ENCODE measurements around the gene COMMD7.

The COMMD7 gene
- long read RNA-seq, donor 1, transcript COMMD7-201 (9 exons, 1,900 nt), result major isoform, 36 of 42 reads
- long read RNA-seq, donor 1, transcript COMMD7-202 (9 exons, 1,343 nt), result minor isoform, 6 of 42 reads
- long read RNA-seq, donor 1, partial matches to known transcripts, result 0 of 42 reads
- long read RNA-seq, donor 1, other reads (novel, unspliced or antisense), result 0 of 42 reads
- long read RNA-seq, donor 2, transcript COMMD7-201 (9 exons, 1,900 nt), result major isoform, 20 of 39 reads
- long read RNA-seq, donor 2, partial matches to known transcripts, result 16 of 39 reads
- long read RNA-seq, donor 2, other reads (novel, unspliced or antisense), result 0 of 39 reads
- long read RNA-seq, donor 3, transcript COMMD7-201 (9 exons, 1,900 nt), result major isoform, 16 of 23 reads
- long read RNA-seq, donor 3, partial matches to known transcripts, result 7 of 23 reads
- long read RNA-seq, donor 3, other reads (novel, unspliced or antisense), result 0 of 23 reads
- long read RNA-seq, donor 4, transcript COMMD7-201 (9 exons, 1,900 nt), result major isoform, 21 of 21 reads
- long read RNA-seq, donor 4, partial matches to known transcripts, result 0 of 21 reads
- long read RNA-seq, donor 4, other reads (novel, unspliced or antisense), result 0 of 21 reads
- long read RNA-seq, donor 5, transcript COMMD7-202 (9 exons, 1,343 nt), result minor isoform, 8 of 38 reads
- long read RNA-seq, donor 5, transcript COMMD7-201 (9 exons, 1,900 nt), result major isoform, 22 of 38 reads
- long read RNA-seq, donor 5, partial matches to known transcripts, result 8 of 38 reads
- long read RNA-seq, donor 5, other reads (novel, unspliced or antisense), result 0 of 38 reads
- long read RNA-seq, donor 6, transcript COMMD7-201 (9 exons, 1,900 nt), result major isoform, 30 of 44 reads
- long read RNA-seq, donor 6, transcript COMMD7-202 (9 exons, 1,343 nt), result minor isoform, 5 of 44 reads
- long read RNA-seq, donor 6, partial matches to known transcripts, result 9 of 44 reads
- long read RNA-seq, donor 6, other reads (novel, unspliced or antisense), result 0 of 44 reads
- long read RNA-seq, donor 7, transcript COMMD7-201 (9 exons, 1,900 nt), result major isoform, 47 of 52 reads
- long read RNA-seq, donor 7, transcript COMMD7-202 (9 exons, 1,343 nt), result minor isoform, 5 of 52 reads
- long read RNA-seq, donor 7, partial matches to known transcripts, result 0 of 52 reads
- long read RNA-seq, donor 7, other reads (novel, unspliced or antisense), result 0 of 52 reads
- long read RNA-seq, donor 8, transcript COMMD7-201 (9 exons, 1,900 nt), result major isoform, 21 of 23 reads
- long read RNA-seq, donor 8, partial matches to known transcripts, result 0 of 23 reads
- long read RNA-seq, donor 8, other reads (novel, unspliced or antisense), result 0 of 23 reads

DNA sequence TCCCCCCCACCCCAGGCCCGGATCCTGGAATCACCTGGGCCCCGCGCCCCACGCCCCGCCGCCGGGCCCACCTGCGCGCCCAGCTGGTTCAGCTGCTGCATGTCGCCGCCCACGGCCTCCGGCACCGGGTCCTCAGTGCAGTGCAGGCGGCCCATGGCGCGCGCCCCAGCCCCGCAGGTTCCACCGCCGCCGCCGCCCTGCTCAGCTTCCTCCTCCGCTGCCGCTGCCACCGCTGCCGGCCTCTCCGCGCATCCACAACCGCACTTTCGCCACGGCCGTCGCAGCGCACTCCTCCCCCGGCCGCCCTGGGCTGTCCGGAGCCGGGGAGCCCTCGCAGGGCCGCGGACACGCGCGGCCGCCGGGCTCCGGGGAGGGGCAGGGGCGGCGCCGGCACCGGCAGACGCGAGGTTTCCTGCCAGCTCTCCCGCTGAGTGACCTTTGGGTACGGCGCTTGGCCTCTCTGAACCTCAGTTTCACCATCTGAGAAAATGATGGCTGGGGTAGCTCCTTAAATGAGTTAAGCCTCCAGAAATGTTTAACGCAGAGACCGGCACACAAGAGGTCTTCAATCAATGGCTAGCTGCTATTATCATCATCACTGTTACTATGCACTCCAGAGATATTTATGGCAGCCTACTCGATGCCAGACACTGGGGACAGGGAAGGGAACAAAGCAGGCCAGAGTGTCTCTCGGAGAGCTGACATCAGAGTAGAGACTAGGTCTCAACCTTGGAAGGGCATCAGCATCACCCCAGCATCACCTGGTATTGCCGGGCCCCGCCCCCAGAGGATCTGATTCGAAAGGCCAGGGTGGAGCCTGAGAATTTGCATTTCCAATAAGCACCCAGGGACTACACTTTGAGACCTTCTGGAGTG is at the start of gene COMMD7:
Gene COMMD7, minus strand, starts transcription at position 231 of the 876 bp plus-strand sequence. Its CDS starts 76 bp downstream, at position 155.
- DNase-seq, result peak; percentile 68

GRCh38 chr20:32792731-32793458 is 49.6 kb upstream of the COMMD7 start:
- no peak for DNase-seq

DNA sequence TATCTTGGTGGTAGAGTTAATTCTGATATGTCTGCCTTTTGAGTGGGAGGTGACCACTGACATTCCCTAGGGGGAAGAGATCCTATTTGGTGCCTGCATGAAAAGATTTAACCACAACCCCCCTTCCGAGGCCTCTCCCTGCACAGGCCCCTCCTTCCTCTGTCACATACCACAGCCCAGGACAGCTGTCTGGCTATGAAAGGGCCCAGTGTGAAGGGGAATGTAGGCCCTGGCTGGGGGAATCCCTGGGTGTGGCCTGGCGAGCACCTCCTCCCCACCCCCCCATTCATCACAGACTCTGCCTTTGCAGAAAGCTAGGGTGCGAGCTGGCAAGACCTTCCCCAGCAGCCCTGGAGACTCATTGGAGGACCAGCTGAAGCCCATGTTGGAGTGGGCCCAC is 49.0 kb upstream of the COMMD7 start:
- DNase-seq, result peak; percentile 14

DNA sequence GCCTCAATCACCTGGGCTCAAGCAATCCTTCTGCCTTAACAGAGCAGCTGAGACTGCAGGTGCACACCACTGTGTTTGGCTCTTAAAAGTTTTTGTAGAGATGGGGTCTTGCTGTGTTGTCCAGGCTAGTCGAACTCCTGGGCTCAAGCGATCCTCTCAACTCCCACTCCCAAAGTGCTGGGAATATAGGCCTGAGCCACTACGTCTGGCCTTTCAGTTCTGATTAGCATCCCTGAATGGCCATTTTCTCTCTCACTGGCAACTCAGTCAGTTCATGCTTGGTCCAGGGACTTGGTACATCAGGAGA is 47.4 kb upstream of the COMMD7 start:
- DNase-seq, result no peak

DNA sequence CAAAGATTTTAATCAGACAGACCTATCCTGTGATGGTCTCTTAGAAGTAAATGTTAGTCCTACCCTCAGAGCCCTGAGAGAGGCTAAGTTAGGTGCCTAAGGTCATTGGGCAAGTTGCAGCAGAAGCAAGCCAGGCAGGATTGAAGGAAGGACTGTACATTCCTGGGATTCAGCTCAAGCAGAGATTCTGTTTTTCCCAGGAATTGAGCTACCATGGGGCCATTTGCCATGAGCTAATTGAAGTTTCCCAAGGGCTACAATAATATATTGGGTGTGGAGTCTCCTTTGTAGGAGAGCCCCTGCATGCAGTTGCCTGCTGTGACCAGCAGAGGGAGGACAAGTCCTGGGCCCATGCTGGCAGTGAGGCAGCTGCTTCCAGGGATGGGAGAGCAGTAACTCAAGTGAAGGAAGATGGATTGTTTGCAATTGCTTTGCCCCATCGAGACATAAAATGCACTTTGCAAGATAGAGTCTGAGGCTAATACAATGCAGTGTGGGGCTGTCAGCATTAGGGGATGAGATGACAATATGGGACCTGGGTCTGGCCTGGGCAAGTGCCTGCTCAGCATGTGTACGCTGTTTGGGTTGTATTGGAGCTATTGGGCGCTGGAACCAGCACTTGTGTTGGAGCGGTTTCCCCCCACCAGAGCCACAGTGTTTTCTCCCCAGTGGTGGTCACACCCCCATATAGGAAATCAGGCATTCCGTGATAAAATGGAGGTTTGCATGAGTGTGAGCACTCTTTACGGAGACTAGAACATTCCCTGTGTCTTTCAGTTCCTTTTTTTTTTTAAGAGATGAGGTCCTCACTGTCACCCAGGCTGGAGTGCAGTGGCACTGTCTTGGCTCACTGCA is 46.9 kb upstream of the COMMD7 start:
- peak; percentile 42 for DNase-seq

GRCh38 chr20:32787168-32787567 is 43.9 kb upstream of the COMMD7 start:
- no peak for DNase-seq

GRCh38 chr20:32786059-32786760 is 42.9 kb upstream of the COMMD7 start:
- DNase-seq, result no peak

- DNase-seq, result no peak
Observed at GRCh38 chr20:32784369-32785080, 41.3 kb upstream of the COMMD7 start.

GRCh38 chr20:32780749-32781655 is 37.7 kb upstream of the COMMD7 start:
- DNase-seq, result no peak

- DNase-seq, result no peak
Observed at GRCh38 chr20:32780278-32780677, 37.0 kb upstream of the COMMD7 start.

- DNase-seq, result peak; percentile 57
Observed at GRCh38 chr20:32779500-32780211, 36.4 kb upstream of the COMMD7 start.

DNA sequence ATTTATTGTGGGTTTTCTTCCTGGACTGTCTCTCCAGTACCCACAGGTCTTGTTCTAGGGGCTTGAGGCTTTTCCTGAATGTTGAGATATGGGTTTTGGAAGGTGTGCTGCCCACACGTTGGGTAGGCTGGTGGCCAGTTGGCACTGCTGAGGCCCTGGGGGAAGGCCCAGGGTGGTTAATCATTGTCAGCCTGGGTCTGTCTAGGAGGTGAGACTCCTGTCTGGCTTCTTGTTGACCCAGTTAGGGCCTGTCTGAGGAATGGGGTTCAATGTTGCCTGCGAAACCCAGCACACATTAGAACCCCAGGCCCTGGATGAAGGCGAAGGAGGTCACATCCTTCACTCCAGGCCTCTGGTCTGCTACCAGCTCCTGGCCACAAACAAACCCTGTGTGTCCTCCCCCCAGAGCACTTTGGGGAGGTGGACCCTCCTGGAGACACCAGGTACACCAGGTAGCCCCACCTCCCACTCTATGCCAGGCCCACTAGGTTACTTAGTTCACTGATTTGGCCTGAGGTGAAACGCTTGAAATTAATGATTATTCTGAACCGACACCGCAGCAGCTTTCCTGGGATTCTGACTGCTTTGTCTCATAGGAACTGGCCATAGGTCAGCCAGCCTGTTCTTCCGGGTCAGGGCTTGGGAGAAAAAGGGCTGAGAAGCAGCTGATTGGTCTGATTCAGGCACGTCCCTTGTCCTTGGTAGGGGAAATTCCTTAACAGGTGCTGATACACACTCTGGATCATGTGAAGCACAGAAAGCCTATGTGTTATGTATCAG is 34.1 kb upstream of the COMMD7 start:
- DNase-seq, result peak; percentile 22

DNA sequence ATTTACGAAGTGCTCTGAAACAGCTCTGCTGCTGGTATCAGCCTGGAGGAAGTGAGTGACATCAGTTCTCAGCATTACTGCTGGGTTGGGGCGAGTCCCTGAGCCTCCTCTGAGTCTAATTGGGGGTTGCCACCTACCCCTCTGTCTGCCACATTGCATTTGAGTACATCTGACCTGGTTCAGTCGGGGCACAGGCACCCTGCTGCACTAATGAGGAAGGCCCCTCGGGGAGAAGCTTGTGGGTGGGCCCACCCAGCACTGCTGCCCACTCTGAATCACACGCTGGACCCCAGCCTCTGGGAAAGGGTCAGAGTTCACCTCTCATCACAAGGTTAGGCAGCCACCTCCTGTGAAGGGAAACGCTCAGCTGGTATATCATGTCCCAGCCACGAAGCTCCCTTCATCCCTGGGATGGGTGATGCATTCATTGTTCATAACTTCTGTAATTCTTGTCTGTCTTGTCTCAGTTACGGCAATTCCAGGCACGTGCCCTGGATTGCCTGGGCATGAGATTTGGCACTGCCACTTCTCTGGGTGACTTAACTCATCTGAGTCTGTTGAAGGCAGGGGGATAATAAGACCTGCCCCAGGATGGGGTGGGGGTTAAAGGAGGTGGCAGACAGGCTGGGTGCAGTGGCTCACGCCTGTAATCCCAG is 32.2 kb upstream of the COMMD7 start:
- no peak for DNase-seq

- no peak for DNase-seq
Observed at GRCh38 chr20:32773855-32774254, 30.6 kb upstream of the COMMD7 start.

GRCh38 chr20:32773223-32773622 is 30.0 kb upstream of the COMMD7 start:
- no peak for DNase-seq

Measured in right kidney (tissue), 9 donors.